GM12864 (cell line): ENCODE measurements around the gene C11orf21.
"Not testable (repeated sequence)": the region's sequence is repeated elsewhere in the genome, so short reads cannot be mapped to it uniquely, and the experiment has no call there.

Experiments used
- DNase-seq: peaks from one replicate; pipeline ENCODE4 v3.0.0-alpha.2; 2011; ENCODE audit warnings: low read depth
- H3K4me3 ChIP-seq: 2 replicates; pipeline ENCODE4 v1.5.1; 2011; ENCODE audit warnings: mild to moderate bottlenecking, low read depth, low read length, control low read depth
- CTCF ChIP-seq: IDR thresholded peaks from 2 replicates; pipeline ENCODE4 v1.5.1; 2011; ENCODE audit warnings: low read depth, mild to moderate bottlenecking, moderate library complexity, low read length, control low read depth, inconsistent platforms; ENCODE audit errors: missing control alignments

The C11orf21 gene

GRCh38 chr11:2293531-2293971 is 8.2 kb downstream of the C11orf21 start:
- DNase-seq, result no peak
- no peak overlapping the region for H3K4me3 ChIP-seq
- TF ChIP-seq CTCF, result no peak

- DNase-seq, result no peak
- no peak for TF ChIP-seq CTCF
- H3K4me3 ChIP-seq, result no peak overlapping the region
Measured at GRCh38 chr11:2290351-2290841, 11.3 kb downstream of the C11orf21 start.

- DNase-seq, result no peak
- H3K4me3 ChIP-seq, result no peak overlapping the region
- TF ChIP-seq CTCF, result no peak
Measured at GRCh38 chr11:2289859-2290258, 11.9 kb downstream of the C11orf21 start.

GRCh38 chr11:2289350-2289749 is 12.4 kb downstream of the C11orf21 start:
- no peak overlapping the region for H3K4me3 ChIP-seq
- DNase-seq, result no peak
- TF ChIP-seq CTCF, result no peak

GRCh38 chr11:2287091-2287490 is 14.6 kb downstream of the C11orf21 start:
- no peak for TF ChIP-seq CTCF
- no peak overlapping the region for H3K4me3 ChIP-seq
- DNase-seq, result no peak

GRCh38 chr11:2286350-2286749 is 15.4 kb downstream of the C11orf21 start:
- DNase-seq, H3K4me3 ChIP-seq: not testable (repeated sequence)

- H3K4me3 ChIP-seq, result no peak overlapping the region
- no peak for TF ChIP-seq CTCF
- DNase-seq, result no peak
Measured at GRCh38 chr11:2280208-2280607, 21.5 kb downstream of the C11orf21 start.
